NCI-H1048 (cell line): ENCODE measurements around the gene TNFSF13.

Source experiments
- DNase-seq: peaks from one replicate; lab custom pipeline; 2025; lab: John Stamatoyannopoulos, UW

TNFSF13 gene

DNA sequence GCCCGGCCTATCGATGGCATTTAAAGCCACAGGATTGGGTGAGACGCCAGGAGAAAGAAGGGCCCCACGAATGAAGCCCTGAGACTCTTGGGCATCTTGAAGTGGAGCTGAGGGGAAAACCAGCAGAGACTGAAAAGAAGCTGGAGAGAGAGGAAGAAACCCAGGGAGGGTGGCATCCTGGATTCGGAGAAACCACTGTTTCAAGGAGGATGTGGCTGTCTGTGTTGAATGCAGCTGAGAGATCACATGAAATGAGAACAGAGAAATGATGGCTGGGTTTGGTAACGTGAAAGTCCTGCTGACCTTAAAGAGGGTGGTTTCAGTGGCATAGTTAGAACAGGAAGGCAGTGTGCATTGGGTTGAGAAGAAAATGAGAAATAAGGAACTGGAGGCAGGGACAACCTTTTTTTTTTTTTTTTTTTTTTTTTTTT lies 5.9 kb upstream of the TNFSF13 start:
- no peak for DNase-seq

DNA sequence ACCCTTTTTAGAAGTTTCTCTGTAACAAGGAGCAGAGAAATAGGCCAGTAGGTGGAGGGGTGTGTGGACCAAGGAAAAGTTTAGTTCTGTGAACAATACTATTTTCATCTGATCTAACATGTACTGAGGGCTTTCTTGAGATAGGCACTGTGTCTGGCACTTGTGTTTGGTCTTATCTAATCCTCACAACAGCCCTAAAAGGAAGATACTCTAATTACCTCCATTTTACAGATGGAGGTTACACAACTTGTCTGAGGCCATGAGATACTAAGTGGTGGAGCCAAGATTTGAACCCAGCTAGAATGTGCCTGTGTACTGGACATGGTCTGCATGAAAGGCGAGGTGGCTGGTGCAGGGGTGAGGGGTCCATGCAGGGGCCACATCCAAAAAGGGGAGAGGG lies 5.2 kb upstream of the TNFSF13 start:
- no peak for DNase-seq

GRCh38 chr17:7555320-7555948 lies 3.1 kb upstream of the TNFSF13 start:
- DNase-seq: no peak

DNA sequence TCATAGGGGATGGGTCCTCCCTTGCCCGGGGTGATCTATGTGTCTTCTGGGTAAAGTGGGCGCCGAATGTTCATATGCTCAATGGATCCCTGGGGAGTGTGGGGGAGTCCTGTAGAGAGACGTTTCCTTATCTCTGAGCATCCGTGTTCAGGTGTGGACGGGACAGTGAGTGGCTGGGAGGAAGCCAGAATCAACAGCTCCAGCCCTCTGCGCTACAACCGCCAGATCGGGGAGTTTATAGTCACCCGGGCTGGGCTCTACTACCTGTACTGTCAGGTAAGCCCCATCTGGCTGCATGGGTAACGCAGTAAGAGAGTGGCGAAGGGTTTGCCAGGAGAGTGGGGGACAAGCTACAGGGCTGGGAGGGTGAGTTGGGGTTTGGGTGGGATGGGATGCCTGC lies 1.9 kb upstream of the TNFSF13 start:
- DNase-seq: no peak

DNA sequence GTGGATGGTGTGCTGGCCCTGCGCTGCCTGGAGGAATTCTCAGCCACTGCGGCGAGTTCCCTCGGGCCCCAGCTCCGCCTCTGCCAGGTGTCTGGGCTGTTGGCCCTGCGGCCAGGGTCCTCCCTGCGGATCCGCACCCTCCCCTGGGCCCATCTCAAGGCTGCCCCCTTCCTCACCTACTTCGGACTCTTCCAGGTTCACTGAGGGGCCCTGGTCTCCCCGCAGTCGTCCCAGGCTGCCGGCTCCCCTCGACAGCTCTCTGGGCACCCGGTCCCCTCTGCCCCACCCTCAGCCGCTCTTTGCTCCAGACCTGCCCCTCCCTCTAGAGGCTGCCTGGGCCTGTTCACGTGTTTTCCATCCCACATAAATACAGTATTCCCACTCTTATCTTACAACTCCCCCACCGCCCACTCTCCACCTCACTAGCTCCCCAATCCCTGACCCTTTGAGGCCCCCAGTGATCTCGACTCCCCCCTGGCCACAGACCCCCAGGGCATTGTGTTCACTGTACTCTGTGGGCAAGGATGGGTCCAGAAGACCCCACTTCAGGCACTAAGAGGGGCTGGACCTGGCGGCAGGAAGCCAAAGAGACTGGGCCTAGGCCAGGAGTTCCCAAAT lies 1.3 kb upstream of the TNFSF13 start:
- no peak for DNase-seq

DNA sequence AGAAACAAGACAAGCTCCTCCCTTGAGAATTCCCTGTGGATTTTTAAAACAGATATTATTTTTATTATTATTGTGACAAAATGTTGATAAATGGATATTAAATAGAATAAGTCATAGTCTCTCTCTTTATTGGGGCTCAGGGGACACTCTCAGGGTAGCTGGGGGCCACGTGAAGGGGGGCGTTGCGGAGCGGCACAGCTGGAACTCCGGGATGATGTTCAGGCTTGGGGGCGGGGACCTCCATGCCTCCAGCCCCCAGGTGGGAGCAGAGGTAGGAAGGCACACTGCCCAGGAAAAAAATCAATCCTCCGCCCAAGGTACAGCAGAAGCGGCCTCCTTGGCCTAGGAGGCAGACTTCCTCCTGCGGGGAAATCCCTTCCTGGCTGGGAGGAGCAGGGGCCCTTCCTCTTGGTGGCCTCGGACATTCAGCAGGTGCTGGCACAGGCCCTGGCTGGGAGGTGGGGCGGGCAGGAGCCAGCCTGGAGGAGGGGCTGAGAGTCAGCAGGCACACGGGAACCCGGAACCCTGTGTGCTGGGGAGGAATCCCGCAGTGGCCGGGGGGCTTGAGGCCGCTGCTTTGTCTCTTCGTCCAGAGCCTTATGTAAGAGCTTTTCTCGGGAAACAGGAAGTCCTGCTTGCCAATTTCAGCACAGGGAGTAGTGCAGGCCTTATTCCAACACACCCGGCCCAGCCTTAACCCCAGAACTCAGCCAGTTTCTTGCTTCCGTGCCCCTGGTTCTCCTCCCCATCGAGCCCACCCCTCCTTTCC lies 591 bp upstream of the TNFSF13 start:
- no peak for DNase-seq

GRCh38 chr17:7559320-7560171 lies 996 bp downstream of the TNFSF13 start:
- DNase-seq: no peak

- DNase-seq: no peak
Measured at GRCh38 chr17:7560172-7561027, 1.9 kb downstream of the TNFSF13 start.

DNA sequence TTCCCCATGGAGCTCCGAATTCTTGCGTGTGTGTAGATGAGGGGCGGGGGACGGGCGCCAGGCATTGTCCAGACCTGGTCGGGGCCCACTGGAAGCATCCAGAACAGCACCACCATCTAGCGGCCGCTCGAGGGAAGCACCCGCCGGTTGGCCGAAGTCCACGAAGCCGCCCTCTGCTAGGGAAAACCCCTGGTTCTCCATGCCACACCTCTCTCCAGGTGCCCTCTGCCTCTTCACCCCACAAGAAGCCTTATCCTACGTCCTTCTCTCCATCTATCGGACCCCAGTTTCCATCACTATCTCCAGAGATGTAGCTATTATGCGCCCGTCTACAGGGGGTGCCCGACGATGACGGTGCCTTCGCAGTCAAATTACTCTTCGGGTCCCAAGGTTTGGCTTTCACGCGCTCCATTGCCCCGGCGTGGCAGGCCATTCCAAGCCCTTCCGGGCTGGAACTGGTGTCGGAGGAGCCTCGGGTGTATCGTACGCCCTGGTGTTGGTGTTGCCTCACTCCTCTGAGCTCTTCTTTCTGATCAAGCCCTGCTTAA lies 2.6 kb downstream of the TNFSF13 start:
- DNase-seq: peak; percentile 84

DNA sequence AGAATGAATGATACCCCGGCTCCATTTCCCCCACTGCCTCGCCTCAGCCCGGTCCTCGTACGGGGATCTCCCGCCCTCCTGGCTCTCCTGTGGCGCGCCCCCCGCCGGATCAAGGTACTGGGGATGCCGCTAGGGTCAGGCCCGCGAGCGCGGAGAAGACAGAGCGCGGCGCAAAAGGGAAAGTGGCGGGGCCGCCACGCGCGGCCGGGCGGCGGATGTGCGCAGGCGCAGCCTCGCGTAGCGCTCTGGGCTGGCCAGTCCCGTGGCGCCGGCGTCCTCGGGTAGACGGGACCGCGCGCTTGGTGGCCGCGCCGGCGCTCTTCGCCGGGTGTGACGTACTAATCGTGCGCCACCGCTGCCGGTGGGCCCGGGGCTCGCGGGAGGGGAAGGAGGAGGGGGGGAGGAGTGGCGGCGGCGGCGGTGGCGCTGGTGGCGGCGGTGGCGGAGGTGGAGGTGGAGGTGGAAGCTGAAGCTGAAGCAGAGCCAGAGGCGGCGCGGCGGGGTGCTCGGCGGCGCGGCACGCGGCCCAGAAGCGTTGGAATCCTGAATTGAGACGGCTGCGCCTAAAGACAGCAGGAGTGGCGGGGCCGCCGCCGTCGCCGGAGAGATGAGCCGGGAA lies 3.1 kb downstream of the TNFSF13 start, which contains the start of gene SENP3:
TSS of gene SENP3 (plus strand) at position 331 of the 619 bp plus-strand sequence. CDS start 1,158 bp downstream, outside the sequence.
- peak; percentile 70 for DNase-seq

DNA sequence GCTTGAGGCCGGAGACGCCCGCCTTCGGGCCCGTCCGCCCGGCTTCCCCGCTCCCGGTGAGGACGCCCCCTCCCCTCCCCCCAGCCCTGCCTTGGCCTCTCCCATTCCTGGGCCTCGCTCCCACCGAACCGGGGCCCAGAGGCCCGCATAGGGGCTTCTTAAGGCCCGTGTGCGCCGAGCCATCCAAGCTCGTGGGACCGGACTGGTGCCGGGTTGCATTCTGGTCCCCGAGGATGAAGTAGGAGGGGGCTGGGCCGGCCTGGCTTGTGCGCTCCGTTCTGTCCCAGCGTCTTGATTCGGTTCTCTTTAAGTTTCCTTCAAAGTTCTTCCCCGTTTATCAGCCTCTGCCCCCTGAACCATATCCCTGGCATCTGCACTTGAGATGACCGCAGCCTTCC lies 3.7 kb downstream of the TNFSF13 start:
- DNase-seq: no peak

DNA sequence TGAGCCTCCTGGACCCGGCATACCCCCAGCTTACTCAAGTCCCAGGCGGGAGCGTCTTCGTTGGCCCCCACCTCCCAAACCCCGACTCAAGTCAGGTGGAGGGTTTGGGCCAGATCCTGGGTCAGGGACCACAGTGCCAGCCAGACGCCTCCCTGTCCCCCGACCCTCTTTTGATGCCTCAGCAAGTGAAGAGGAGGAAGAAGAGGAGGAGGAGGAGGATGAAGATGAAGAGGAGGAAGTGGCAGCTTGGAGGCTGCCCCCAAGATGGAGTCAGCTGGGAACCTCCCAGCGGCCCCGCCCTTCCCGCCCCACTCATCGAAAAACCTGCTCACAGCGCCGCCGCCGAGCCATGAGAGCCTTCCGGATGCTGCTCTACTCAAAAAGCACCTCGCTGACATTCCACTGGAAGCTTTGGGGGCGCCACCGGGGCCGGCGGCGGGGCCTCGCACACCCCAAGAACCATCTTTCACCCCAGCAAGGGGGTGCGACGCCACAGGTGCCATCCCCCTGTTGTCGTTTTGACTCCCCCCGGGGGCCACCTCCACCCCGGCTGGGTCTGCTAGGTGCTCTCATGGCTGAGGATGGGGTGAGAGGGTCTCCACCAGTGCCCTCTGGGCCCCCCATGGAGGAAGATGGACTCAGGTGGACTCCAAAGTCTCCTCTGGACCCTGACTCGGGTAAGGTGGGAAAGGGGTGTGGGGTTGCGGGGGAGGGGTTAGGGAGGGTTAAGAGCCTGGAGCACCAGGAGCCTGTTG lies 4.7 kb downstream of the TNFSF13 start:
- no peak for DNase-seq

GRCh38 chr17:7569571-7569970 lies 11.0 kb downstream of the TNFSF13 start:
- no peak for DNase-seq

- DNase-seq: no peak
Measured at GRCh38 chr17:7570351-7570750, 11.8 kb downstream of the TNFSF13 start.

GRCh38 chr17:7572338-7572587 lies 13.7 kb downstream of the TNFSF13 start:
- DNase-seq: no peak

GRCh38 chr17:7572588-7573323 lies 14.2 kb downstream of the TNFSF13 start:
- DNase-seq: peak; percentile 96

DNA sequence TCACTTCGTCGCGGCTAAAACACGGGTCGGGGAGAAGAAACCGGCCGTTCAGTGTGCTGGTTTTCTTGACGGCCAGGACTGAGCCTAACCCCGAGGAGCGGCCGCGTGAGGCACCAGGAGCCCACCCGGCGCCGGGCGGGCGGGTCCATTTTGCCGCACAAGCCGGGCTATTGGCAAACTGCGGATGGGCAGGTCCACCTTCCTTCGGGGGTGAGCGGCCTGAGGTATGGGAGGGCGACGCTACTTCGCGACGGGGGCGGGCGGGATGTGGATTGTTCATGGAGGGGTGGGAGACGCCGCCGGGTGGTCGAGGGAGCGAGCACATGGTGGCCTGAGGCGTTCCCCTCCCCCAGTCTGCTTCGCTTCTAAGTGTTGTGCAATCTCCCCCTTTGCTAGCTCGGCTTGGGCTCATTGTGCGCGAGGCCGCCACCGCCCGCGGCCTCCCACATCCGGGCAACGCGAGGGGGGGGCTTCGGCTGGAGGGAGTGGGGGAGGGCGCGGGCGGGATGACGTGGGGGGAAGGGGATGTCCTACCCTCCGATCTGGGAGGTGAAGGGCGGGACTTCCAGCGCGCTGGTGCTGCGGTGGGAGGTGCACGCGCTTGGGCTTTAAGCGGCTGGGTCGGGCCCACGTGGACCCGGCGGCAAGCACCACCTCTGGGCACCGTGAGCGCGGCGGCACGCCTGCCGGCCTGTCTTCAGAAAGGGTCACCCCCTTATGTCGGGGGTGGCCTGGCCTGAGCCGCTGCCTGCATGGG lies 15.0 kb downstream of the TNFSF13 start:
- DNase-seq: peak; percentile 80

GRCh38 chr17:7574176-7574953 lies 15.8 kb downstream of the TNFSF13 start:
- DNase-seq: no peak
